Activated T-helper 17 cell treated with anti-CD3 and anti-CD28 coated beads, Interleukin-2, amount 50 U/mL, for 72 hours (primary cell): ENCODE results near the gene WFIKKN2. TPM values are rescaled to one million over a fixed set of nuclear protein-coding genes. Genes with fewer than 3 reads are reported as not detected.
A peak's percentile ranks its signal among the peaks of the same experiment; 100 is the strongest.

Experiments used
- ATAC-seq: fragments of 150-1000 bp; cut with Tn5 transposase; replicated peaks from 2 replicates; pipeline ENCODE4 v1.10.0; 2021; ENCODE audit warnings: mild to moderate bottlenecking, moderate library complexity
- H3K27ac Mint-ChIP-seq: one replicate; pipeline ENCODE4 v1.8.0; 2022; ENCODE audit warnings: mixed read lengths
- H3K27me3 Mint-ChIP-seq: one replicate; pipeline ENCODE4 v1.8.0; 2022; ENCODE audit warnings: mixed read lengths
- H3K36me3 Mint-ChIP-seq: one replicate; pipeline ENCODE4 v1.8.0; 2022; ENCODE audit warnings: low read depth, mild to moderate bottlenecking, mixed read lengths
- H3K4me1 Mint-ChIP-seq: one replicate; pipeline ENCODE4 v1.8.0; 2022; ENCODE audit warnings: mixed read lengths
- H3K4me3 Mint-ChIP-seq: one replicate; pipeline ENCODE4 v1.8.0; 2022; ENCODE audit warnings: mild to moderate bottlenecking, mixed read lengths
- H3K9me3 Mint-ChIP-seq: one replicate; pipeline ENCODE4 v1.8.0; 2022; ENCODE audit warnings: mixed read lengths
- total RNA-seq, 2 donors: library from RNA; stranded (reverse); gene quantifications; one replicate each; pipeline ENCODE4 v1.2.3, GENCODE V29; 2022

Gene WFIKKN2
- total RNA-seq, 2 donors from 2014 or later = not detected

DNA sequence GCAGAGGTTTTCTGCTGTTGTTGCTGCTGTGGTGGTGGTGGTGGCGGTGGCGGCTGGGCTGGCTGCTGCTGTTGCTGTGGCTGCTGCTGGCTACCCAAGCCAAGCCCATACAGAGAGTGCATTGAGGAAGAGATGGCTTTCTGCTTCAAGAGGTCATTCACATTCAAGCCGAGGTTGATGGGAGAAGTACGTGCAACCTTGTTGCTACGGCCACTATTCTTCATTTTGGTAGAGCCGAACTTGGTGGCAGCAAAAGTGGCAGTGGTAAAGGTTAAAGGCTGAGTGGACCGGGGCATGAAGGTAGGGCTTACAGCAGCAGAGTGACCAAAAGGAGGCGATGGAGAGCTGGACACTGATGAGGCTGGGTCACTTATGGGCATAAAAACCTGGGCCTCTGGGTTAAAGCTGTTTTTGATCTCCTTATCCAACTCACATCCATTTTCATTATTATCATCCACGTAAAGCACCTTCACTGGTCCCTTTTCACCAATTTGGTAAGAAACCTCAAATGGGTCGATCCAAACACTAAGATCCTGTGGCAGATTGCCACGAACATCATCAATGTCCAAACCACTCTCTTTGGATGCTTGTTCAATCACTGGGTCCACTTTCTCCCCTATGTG is 27.9 kb downstream of the WFIKKN2 start:
- Mint-ChIP-seq H3K4me1 (peaks cover 33% of the 10 kb centered on the region), H3K27me3 (no peaks in the 10 kb centered on the region), H3K4me3 (peak overlapping the region; percentile 90), H3K27ac (peak overlapping the region; percentile 92), H3K9me3 (no peaks in the 10 kb centered on the region), H3K36me3 (peaks cover 43% of the 10 kb centered on the region)
- no peak for ATAC-seq

DNA sequence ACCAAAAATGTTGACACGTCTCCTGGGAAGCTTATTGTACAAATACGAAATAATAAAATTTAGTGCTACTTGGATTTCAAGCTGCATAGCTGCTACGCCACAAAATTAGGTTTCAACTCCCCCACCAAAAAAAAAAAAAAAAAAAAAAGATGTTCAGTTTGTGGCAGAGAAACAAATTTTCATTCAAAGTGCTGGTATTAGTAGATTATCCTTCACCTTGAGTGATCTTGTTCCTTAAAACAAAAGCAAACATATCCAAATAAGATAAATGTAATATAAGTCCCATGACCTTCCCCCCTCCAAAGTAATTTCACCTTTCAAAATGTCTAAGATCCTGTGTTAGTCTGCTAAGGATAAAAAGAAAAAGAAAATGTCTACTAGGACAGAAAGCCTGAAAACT is 28.5 kb downstream of the WFIKKN2 start:
- Mint-ChIP-seq H3K36me3 (peaks cover 43% of the 10 kb centered on the region), H3K27me3 (no peaks in the 10 kb centered on the region), H3K9me3 (no peaks in the 10 kb centered on the region), H3K4me1 (peaks cover 34% of the 10 kb centered on the region), H3K27ac (peak overlapping the region; percentile 92), H3K4me3 (peak overlapping the region; percentile 90)
- ATAC-seq = no peak

GRCh38 chr17:50864747-50865059 is 29.3 kb downstream of the WFIKKN2 start:
- peaks cover 43% of the 10 kb centered on the region for H3K36me3 Mint-ChIP-seq
- H3K27me3 Mint-ChIP-seq = no peaks in the 10 kb centered on the region
- peak overlapping the region; percentile 92 for H3K27ac Mint-ChIP-seq
- ATAC-seq = no peak
- peaks cover 34% of the 10 kb centered on the region for H3K4me1 Mint-ChIP-seq
- no peaks in the 10 kb centered on the region for H3K9me3 Mint-ChIP-seq
- peak overlapping the region; percentile 90 for H3K4me3 Mint-ChIP-seq

GRCh38 chr17:50865060-50865867 is 29.9 kb downstream of the WFIKKN2 start:
- Mint-ChIP-seq H3K4me3 (peak overlapping the region; percentile 90), H3K36me3 (peaks cover 43% of the 10 kb centered on the region), H3K27me3 (no peaks in the 10 kb centered on the region), H3K27ac (peak overlapping the region; percentile 92), H3K9me3 (no peaks in the 10 kb centered on the region), H3K4me1 (peaks cover 34% of the 10 kb centered on the region)
- ATAC-seq = peak; percentile 3

DNA sequence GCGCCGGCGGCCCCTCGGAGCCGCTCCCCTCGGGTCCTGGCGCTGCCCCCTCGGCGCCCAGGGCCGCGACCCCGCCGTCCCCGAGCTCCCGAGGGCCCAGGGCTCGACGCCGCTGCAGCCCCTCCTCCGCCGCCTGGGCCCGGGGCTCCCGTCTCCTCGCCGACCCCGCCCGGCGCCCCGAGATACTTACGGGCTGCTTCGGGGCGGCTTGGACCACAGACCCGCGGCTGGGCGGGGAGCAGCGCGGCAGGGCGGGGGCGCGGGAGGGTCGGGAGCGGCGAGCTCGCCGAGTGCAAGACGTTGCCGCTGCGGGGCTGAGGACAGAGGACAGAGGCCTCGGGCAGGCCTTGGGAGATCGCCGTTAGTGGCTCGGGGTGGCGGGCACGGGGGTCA is 30.5 kb downstream of the WFIKKN2 start:
- H3K36me3 Mint-ChIP-seq = peaks cover 43% of the 10 kb centered on the region
- H3K4me3 Mint-ChIP-seq = peak overlapping the region; percentile 88
- H3K9me3 Mint-ChIP-seq = no peaks in the 10 kb centered on the region
- no peaks in the 10 kb centered on the region for H3K27me3 Mint-ChIP-seq
- H3K4me1 Mint-ChIP-seq = peaks cover 34% of the 10 kb centered on the region
- ATAC-seq = peak; percentile 9
- H3K27ac Mint-ChIP-seq = no peak overlapping the region

- peak; percentile 81 for ATAC-seq
- H3K27ac Mint-ChIP-seq = peak within 1 kb of the TSS; percentile 96
- H3K4me1 Mint-ChIP-seq = peaks cover 33% of the 10 kb centered on the region
- peaks cover 38% of the 10 kb centered on the region for H3K36me3 Mint-ChIP-seq
- no peaks in the 10 kb centered on the region for H3K27me3 Mint-ChIP-seq
- H3K9me3 Mint-ChIP-seq = no peaks in the 10 kb centered on the region
- H3K4me3 Mint-ChIP-seq = peak within 1 kb of the TSS; percentile 90
Measured at GRCh38 chr17:50866261-50866949, 31.0 kb downstream of the WFIKKN2 start, which contains the start of gene TOB1. TOB1 (minus strand) TSS chr17:50866354; CDS start chr17:50864017, 2,337 bp downstream.

GRCh38 chr17:50866950-50867362 is 31.6 kb downstream of the WFIKKN2 start:
- Mint-ChIP-seq H3K9me3 (no peaks in the 10 kb centered on the region), H3K27ac (peak overlapping the region; percentile 96), H3K27me3 (no peaks in the 10 kb centered on the region), H3K36me3 (peaks cover 32% of the 10 kb centered on the region), H3K4me3 (peak overlapping the region; percentile 88), H3K4me1 (peaks cover 33% of the 10 kb centered on the region)
- ATAC-seq = peak; percentile 23

- Mint-ChIP-seq H3K27me3 (no peaks in the 10 kb centered on the region), H3K27ac (peak overlapping the region; percentile 96), H3K9me3 (no peaks in the 10 kb centered on the region), H3K4me1 (peaks cover 33% of the 10 kb centered on the region), H3K4me3 (peak overlapping the region; percentile 88), H3K36me3 (peaks cover 29% of the 10 kb centered on the region)
- peak; percentile 57 for ATAC-seq
Measured at GRCh38 chr17:50867363-50868139, 32.2 kb downstream of the WFIKKN2 start.

DNA sequence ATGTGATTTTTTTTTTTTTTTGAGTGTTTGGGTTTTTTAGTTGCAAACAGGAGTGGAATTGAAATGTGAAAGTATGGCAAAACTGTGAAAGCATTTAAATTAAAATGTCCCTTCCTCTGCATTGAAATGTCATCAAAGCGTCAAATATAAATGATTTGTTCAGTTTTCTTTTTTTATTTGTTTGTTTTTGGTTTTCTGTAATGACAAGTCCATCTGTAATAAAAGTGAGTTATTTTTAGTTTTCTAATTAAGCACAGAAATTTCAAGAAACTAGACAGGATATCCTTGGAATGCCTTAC is 32.7 kb downstream of the WFIKKN2 start:
- peaks cover 24% of the 10 kb centered on the region for H3K36me3 Mint-ChIP-seq
- peak overlapping the region; percentile 96 for H3K27ac Mint-ChIP-seq
- no peak for ATAC-seq
- no peaks in the 10 kb centered on the region for H3K27me3 Mint-ChIP-seq
- H3K9me3 Mint-ChIP-seq = no peaks in the 10 kb centered on the region
- H3K4me3 Mint-ChIP-seq = peak overlapping the region; percentile 88
- H3K4me1 Mint-ChIP-seq = peaks cover 29% of the 10 kb centered on the region

DNA sequence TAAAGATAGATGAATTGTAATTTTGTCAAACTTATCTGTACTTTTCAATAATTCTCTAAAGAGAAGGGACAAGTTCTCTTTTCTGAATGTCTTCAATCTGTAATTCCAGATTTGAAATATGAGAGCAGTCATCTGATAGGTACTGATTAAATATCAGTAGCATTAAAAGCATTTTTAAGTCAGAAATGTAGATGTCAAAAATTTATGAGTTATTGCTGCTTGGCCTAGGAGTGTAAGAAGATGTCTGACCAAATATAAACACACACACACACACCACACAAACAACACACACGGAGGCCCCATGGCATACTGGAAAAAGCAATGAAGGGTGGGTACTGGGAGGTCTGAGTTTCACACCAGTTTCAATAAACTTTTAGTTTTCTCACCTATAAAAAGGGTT is 33.2 kb downstream of the WFIKKN2 start:
- no peaks in the 10 kb centered on the region for H3K9me3 Mint-ChIP-seq
- no peaks in the 10 kb centered on the region for H3K27me3 Mint-ChIP-seq
- peaks cover 19% of the 10 kb centered on the region for H3K36me3 Mint-ChIP-seq
- ATAC-seq = no peak
- H3K4me3 Mint-ChIP-seq = peak overlapping the region; percentile 88
- H3K27ac Mint-ChIP-seq = peak overlapping the region; percentile 96
- peaks cover 26% of the 10 kb centered on the region for H3K4me1 Mint-ChIP-seq

- peaks cover 20% of the 10 kb centered on the region for H3K4me1 Mint-ChIP-seq
- no peaks in the 10 kb centered on the region for H3K9me3 Mint-ChIP-seq
- no peak for ATAC-seq
- H3K27ac Mint-ChIP-seq = no peak overlapping the region
- H3K27me3 Mint-ChIP-seq = no peaks in the 10 kb centered on the region
- no peaks in the 10 kb centered on the region for H3K36me3 Mint-ChIP-seq
- H3K4me3 Mint-ChIP-seq = peak overlapping the region; percentile 58
Measured at GRCh38 chr17:50871364-50871763, 36.0 kb downstream of the WFIKKN2 start.

DNA sequence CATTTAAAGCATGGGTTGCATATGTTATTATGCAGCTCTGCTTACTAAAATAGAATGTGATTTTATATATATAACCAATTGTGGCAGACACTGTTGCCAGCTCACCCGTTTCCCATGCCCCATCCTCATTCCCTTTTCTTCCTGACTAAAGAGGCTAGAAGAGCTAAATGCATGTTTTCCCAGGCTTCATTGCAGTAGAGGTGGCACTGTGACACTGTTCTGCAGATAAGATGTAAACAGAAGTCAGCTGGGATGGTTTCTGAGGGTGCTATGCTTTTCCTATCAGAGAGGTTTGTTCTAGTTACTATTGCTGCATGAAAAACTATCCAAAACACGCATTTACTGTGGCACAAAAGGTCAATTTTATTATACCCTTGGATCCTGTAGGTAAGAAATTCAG is 36.5 kb downstream of the WFIKKN2 start:
- Mint-ChIP-seq H3K27me3 (no peaks in the 10 kb centered on the region), H3K36me3 (no peaks in the 10 kb centered on the region), H3K27ac (no peak overlapping the region), H3K4me1 (peaks cover 20% of the 10 kb centered on the region), H3K4me3 (peak overlapping the region; percentile 58), H3K9me3 (no peaks in the 10 kb centered on the region)
- ATAC-seq = no peak

DNA sequence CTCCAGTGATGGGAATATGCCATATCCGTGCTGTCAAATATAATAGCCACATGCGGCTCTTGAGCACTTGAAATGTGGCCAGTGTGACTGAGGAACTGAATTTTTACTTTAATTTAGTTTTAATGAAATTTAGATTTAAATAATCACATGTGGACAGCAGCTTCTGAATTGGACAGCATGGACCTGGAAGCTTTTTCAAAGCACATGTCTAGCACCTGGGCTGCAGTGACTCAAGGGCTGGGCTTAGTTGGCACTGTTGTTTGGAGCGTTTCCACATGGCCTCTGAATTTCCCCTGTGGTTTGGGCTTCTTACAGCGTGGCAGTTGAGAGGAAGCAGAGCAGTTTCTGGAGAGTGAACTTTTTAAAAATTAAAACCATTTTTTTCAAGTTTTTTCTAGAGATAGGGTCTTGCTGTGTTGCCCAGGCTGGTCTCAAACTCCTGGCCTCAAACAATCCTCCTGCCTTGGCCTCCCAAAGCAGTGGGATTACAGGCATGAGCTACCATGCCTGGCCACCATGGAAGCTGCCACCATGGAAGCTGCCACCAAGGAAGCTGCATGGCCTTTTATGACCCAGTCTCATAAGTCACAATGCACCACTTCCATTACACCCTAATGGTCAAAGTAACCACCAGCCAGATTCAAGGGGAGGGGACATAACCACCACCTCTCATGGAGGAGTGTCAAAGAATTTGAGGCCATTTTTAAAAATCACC is 37.5 kb downstream of the WFIKKN2 start:
- Mint-ChIP-seq H3K4me1 (peaks cover 19% of the 10 kb centered on the region), H3K36me3 (no peaks in the 10 kb centered on the region), H3K27me3 (no peaks in the 10 kb centered on the region), H3K27ac (no peak overlapping the region), H3K9me3 (no peaks in the 10 kb centered on the region), H3K4me3 (no peak overlapping the region)
- peak; percentile 87 for ATAC-seq

DNA sequence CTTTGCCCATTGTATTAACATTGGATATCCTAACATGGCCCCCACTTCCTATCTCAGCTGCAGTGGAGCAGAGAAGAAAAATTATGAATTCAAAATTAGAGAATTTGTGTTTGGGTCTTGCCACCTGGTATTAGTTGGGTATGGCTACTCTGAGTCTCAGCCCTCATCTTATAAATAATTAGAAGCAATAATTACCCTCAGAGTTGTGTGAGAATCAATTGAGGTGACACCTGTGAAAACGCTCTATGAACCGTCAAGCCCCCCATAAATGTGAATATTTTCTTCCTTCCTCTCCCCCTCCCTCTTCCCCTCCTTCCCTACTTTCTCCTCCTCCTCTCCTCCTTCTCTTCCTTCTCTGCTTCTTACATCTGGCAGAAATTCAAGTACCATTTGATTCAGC is 39.7 kb downstream of the WFIKKN2 start:
- no peak overlapping the region for H3K4me3 Mint-ChIP-seq
- peaks cover 14% of the 10 kb centered on the region for H3K4me1 Mint-ChIP-seq
- H3K27ac Mint-ChIP-seq = no peak overlapping the region
- no peaks in the 10 kb centered on the region for H3K36me3 Mint-ChIP-seq
- H3K27me3 Mint-ChIP-seq = no peaks in the 10 kb centered on the region
- H3K9me3 Mint-ChIP-seq = no peaks in the 10 kb centered on the region
- no peak for ATAC-seq
